ENCODE results near the gene ABRACL. TPM values are rescaled to one million over a fixed set of nuclear protein-coding genes. Genes with fewer than 3 reads are reported as not detected.

The ABRACL gene
- total RNA-seq, 6 experiments from 2014 or later: 22.5 to 52.0 (median 39.6) TPM

DNA sequence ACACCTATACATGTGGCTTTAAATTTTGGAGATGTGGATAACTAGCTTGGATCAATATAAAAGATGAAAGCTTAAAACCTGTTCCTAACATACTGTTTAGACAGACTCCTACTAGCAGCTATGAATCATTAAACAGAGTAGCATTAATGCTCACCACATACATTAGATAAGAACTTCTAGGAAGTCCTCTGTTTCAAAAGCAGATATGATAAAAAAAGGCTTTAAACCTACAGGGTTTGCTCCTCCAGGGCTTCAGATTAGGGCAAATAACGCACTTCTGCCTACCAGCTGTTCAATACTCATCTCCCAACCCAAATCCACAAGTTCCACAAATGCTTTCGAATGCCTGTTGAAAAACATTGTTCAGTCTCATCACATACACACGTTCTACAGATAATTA, 42.0 kb upstream of the ABRACL start:
- H3K4me1 ChIP-seq: peaks cover 0 to 58% (median 16%) of the 10 kb centered on the region in 4 donors

DNA sequence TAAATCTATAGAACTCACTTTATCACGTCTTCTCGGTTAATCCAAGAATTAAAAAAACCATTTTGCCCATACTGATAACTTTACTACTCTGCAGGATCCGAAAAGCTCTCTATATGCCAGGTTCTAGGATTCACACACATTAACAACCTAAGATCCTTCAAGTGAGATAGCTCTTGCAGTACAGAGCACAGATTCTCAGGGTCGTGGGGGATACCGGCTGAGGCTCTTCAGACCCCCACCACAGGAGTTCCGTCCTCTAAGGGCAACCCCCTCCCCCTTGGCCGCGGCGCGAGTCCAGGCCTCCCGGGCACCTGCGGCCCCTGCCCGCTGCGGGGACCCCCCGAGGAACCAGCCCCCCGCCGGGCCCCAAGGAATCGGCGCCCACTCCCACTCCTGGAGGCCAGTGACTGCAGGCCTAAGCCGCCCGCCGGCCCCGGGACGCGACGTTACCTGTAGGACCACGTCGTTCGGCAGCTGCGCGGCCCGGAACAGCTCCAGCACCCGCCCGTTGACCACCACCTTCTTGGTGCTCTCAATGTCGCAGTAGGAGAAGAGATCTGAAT, 41.4 kb upstream of the ABRACL start:
- Histone ChIP-seq H3K4me3 (peak overlapping the region; percentile 81 to 85 (median 83)), H3K4me1 (peaks cover 0 to 62% (median 17%) of the 10 kb centered on the region in 4 donors), H3K27me3 (no peaks in the 10 kb centered on the region), H3K36me3 (no peaks in the 10 kb centered on the region), H3K9me3 (no peaks in the 10 kb centered on the region), H3K27ac (peak overlapping the region; percentile 89 to 94 (median 90))
- intact Hi-C loops (cut with DNase I): loop anchor here (5.0 to 10.0 kb wide), 2 partner anchors 40 to 48 kb away; partner anchors contain the start of gene ABRACL (in 1 of the 2)
- peak in 3 of 4 donors; percentile 1 to 3 (median 2) for ATAC-seq
- WGBS (ENCODE audit: insufficient coverage, low coverage, low lambda C conversion rate, missing lambda C conversion rate): 5% methylated on average over 12 of the region's 35 CpGs
- DNase-seq: peak; percentile 48 to 65 (median 61)
- TF ChIP-seq, protein P1, sequence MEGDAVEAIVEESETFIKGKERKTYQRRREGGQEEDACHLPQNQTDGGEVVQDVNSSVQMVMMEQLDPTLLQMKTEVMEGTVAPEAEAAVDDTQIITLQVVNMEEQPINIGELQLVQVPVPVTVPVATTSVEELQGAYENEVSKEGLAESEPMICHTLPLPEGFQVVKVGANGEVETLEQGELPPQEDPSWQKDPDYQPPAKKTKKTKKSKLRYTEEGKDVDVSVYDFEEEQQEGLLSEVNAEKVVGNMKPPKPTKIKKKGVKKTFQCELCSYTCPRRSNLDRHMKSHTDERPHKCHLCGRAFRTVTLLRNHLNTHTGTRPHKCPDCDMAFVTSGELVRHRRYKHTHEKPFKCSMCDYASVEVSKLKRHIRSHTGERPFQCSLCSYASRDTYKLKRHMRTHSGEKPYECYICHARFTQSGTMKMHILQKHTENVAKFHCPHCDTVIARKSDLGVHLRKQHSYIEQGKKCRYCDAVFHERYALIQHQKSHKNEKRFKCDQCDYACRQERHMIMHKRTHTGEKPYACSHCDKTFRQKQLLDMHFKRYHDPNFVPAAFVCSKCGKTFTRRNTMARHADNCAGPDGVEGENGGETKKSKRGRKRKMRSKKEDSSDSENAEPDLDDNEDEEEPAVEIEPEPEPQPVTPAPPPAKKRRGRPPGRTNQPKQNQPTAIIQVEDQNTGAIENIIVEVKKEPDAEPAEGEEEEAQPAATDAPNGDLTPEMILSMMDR (IDR thresholded peaks at IDR 0.05): no peak
- no peak for TF ChIP-seq POLR2A (IDR thresholded peaks at IDR 0.05)

More for the DNA sequence above, 42.0 kb upstream of the ABRACL start:
- Histone ChIP-seq H3K36me3 (no peaks in the 10 kb centered on the region), H3K4me3 (peak overlapping the region; percentile 81 to 85 (median 83)), H3K27me3 (no peaks in the 10 kb centered on the region), H3K9me3 (no peaks in the 10 kb centered on the region), H3K27ac (peak overlapping the region in 2 of 3 donors; percentile 89 to 94)
- TF ChIP-seq, protein P1 (IDR thresholded peaks at IDR 0.05): no peak
- no peak for TF ChIP-seq POLR2A (IDR thresholded peaks at IDR 0.05)
- intact Hi-C loops (cut with DNase I): loop anchor here (5.0 to 10.0 kb wide), 2 partner anchors 41 to 48 kb away; partner anchors contain the start of gene ABRACL (in 1 of the 2)
- 3% methylated on average over 3 of the region's 3 CpGs for WGBS (ENCODE audit: insufficient coverage, low coverage, low lambda C conversion rate, missing lambda C conversion rate)
- no peak for ATAC-seq
- DNase-seq: no peak

DNA sequence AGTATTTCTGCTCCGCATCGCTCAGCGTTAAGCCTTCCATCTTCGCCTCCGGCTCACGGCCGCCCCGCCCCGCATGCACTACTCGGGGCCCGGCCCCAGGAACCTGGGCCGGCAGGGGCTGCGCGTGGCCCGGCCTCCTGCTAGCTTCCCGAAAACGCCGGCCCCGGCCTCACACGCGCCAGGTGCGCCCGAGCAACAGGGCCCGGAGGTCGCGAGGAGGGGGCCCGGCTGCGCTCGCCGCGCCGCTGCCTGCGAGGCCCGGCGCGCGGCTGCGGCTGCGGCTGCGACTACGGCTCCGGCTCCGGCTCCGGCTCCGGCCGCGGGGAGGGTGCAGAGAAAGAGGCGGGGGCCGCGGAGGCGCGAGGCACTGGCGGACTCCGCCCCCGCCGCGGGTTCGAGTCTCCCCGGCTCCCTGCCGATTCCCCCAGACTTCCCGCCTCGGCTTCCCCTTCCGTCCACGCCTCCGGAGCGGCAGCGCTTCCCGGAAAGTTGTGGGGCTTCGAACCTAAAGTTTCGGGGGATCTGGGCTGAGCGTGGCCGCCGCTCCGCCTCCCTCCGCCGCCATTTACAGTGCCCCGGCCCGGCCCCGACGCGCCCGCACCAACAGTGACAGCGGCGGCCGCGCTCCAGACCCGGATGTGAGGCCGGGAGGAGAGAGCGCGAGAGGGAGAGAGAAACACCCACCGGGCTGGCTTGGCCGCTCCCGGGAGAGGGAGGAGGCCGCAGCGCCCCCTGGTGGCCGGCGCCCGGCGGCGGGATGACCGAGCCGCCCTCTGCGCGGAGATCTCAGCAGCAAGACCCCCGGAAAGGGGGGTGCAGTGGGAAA, 40.7 kb upstream of the ABRACL start, which contains the start of gene REPS1:
REPS1 (minus strand) TSS at position 611 of the 826 bp plus-strand sequence; CDS start at position 40, 571 bp downstream.
- peak; percentile 91 to 94 (median 94) for DNase-seq
- 2% methylated on average over 9 of the region's 105 CpGs for WGBS (ENCODE audit: insufficient coverage, low coverage, low lambda C conversion rate, missing lambda C conversion rate)
- H3K27me3 ChIP-seq: no peaks in the 10 kb centered on the region
- H3K36me3 ChIP-seq: no peaks in the 10 kb centered on the region
- peak within 1 kb of the TSS; percentile 81 to 85 (median 83) for H3K4me3 ChIP-seq
- H3K4me1 ChIP-seq: peaks cover 0 to 63% (median 17%) of the 10 kb centered on the region in 4 donors
- peak; percentile 85 for TF ChIP-seq POLR2A (IDR thresholded peaks at IDR 0.05)
- TF ChIP-seq, protein P1 (IDR thresholded peaks at IDR 0.05): peak; percentile 98 to 100 (median 100)
- peak; percentile 87 to 93 (median 90) for ATAC-seq
- H3K9me3 ChIP-seq: no peaks in the 10 kb centered on the region
- H3K27ac ChIP-seq: peak within 1 kb of the TSS; percentile 89 to 94 (median 90)
- intact Hi-C loops (cut with DNase I): loop anchor here (5.0 to 10.0 kb wide), 2 partner anchors 39 to 47 kb away; partner anchors contain the start of gene ABRACL (in 1 of the 2)

DNA sequence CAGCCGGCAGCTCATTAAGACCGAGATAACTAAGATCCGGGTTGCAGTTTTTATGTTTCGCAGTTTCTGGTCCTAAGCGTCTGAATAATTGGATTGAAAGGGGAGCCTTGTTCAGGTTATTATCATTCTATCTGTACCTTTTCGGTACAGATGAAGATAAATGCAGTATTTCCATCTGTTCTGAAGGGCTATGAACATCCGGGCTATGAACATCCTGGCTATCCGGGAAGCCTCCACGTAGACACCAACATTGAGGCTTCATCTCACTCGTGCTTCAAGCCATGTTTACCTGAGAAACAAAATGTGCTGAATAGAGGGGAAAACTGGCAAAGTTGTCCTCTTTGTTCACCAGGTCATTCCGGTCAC, 40.1 kb upstream of the ABRACL start:
- peak overlapping the region; percentile 81 to 85 (median 83) for H3K4me3 ChIP-seq
- ATAC-seq: peak; percentile 3 to 40 (median 26)

More for the DNA sequence above, 40.1 kb upstream of the ABRACL start:
- no peak for TF ChIP-seq POLR2A (IDR thresholded peaks at IDR 0.05)
- TF ChIP-seq, protein P1 (IDR thresholded peaks at IDR 0.05): peak in 1 of 4 donors; percentile 9
- under 1% methylated on average over 7 of the region's 11 CpGs for WGBS (ENCODE audit: insufficient coverage, low coverage, low lambda C conversion rate, missing lambda C conversion rate)
- Histone ChIP-seq H3K27ac (peak overlapping the region; percentile 89 to 94 (median 90)), H3K4me1 (peaks cover 0 to 63% (median 19%) of the 10 kb centered on the region in 4 donors), H3K27me3 (no peaks in the 10 kb centered on the region), H3K36me3 (no peaks in the 10 kb centered on the region), H3K9me3 (no peaks in the 10 kb centered on the region)
- DNase-seq: no peak
- intact Hi-C loops (cut with DNase I): loop anchor here (5.0 to 10.0 kb wide), 2 partner anchors 39 to 46 kb away; partner anchors contain the start of gene ABRACL (in 1 of the 2)

Data from right lobe of liver (tissue), 6 donors.